Activated CD4-positive, alpha-beta memory T cell treated with anti-CD3 and anti-CD28 coated beads, Interleukin-2, amount 10 ng/mL, durations not matched to agents 7 days and 5 days (primary cell): ENCODE measurements around the gene PTGER2. TPM values are rescaled to one million over a fixed set of nuclear protein-coding genes. Genes with fewer than 3 reads are reported as not detected.

Source experiments
- CTCF ChIA-PET: fragments of 350-600 bp; sonication (Branson Sonifier 250); formaldehyde crosslinking; loops from one replicate; lab custom pipeline; 2021; ENCODE audit warnings: antibody characterized with exemption, inconsistent platforms; lab: Charles Lee
- POLR2A ChIA-PET: fragments of 350-600 bp; sonication (Branson Sonifier 250); formaldehyde crosslinking; loops from one replicate; lab custom pipeline; 2021; ENCODE audit warnings: antibody characterized with exemption; lab: Charles Lee
- DNase-seq: peaks from one replicate; pipeline ENCODE4 v3.0.0-alpha.2; 2020
- H3K27ac Mint-ChIP-seq: one replicate; pipeline ENCODE4 v1.8.0; 2021; ENCODE audit warnings: mild to moderate bottlenecking, mixed read lengths
- H3K27me3 Mint-ChIP-seq: one replicate; pipeline ENCODE4 v1.8.0; 2021; ENCODE audit warnings: mixed read lengths
- H3K36me3 Mint-ChIP-seq: one replicate; pipeline ENCODE4 v1.8.0; 2021; ENCODE audit warnings: low read depth, mixed read lengths
- H3K4me1 Mint-ChIP-seq: one replicate; pipeline ENCODE4 v1.8.0; 2021; ENCODE audit warnings: mixed read lengths
- H3K4me3 Mint-ChIP-seq: one replicate; pipeline ENCODE4 v1.8.0; 2021; ENCODE audit warnings: mild to moderate bottlenecking, mixed read lengths
- H3K9me3 Mint-ChIP-seq: one replicate; pipeline ENCODE4 v1.8.0; 2021; ENCODE audit warnings: mixed read lengths
- total RNA-seq, 2 experiments: library from RNA; stranded (reverse); gene quantifications; one replicate each; pipeline ENCODE4 v1.2.3, GENCODE V29; 2021

The PTGER2 gene
- total RNA-seq, 2 experiments from 2014 or later: 108 to 112 TPM

DNA sequence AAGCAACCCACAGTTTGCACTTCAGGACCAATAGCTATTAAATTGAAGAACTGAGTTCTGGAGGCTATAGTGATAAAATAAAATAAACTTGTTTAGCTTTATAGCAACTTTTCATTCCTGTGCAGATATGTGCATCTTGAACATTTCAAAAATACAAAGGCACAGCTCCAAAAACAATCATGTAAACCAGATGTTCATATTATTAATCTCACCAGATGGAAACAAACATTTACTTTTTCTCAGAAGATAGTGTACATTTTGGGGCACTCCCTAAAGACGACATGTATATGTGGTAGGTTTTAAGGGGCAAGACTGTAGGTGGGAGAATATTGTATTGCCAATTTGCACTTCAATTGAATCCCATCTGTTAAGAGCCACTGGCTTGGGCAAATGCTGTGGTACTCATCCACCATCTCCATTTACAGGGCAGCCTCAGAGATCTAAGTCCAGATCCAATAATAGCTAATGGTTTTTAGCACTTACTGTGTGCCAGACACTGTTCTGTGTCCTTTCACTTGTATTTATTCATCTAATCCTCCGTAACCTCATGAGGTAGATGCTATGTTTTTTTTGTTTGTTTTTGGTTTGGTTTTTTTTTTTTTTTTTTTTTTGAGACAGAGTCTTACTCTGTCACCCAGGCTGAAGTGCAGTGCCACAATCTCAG is 49.1 kb downstream of the PTGER2 start:
- no peak overlapping the region for H3K4me3 Mint-ChIP-seq
- no peaks in the 10 kb centered on the region for H3K27me3 Mint-ChIP-seq
- peaks cover 13% of the 10 kb centered on the region for H3K4me1 Mint-ChIP-seq
- no peaks in the 10 kb centered on the region for H3K9me3 Mint-ChIP-seq
- ChIA-PET POLR2A (interaction anchor here (0.6 to 1.5 kb wide), 4 partner anchors 36 to 189 kb away, joined by 3 to 4 read pairs (median 4); no protein-coding TSS in a partner anchor), CTCF (interaction anchor here (0.6 to 0.8 kb wide), 2 partner anchors 14 to 979 kb away, joined by 3 read pairs; no protein-coding TSS in a partner anchor)
- H3K36me3 Mint-ChIP-seq: peaks cover 5% of the 10 kb centered on the region
- H3K27ac Mint-ChIP-seq: no peak overlapping the region
- DNase-seq: no peak

GRCh38 chr14:52363961-52364360 is 49.8 kb downstream of the PTGER2 start:
- Mint-ChIP-seq H3K4me1 (peaks cover 13% of the 10 kb centered on the region), H3K4me3 (no peak overlapping the region), H3K27ac (no peak overlapping the region), H3K36me3 (peaks cover 5% of the 10 kb centered on the region), H3K27me3 (no peaks in the 10 kb centered on the region), H3K9me3 (no peaks in the 10 kb centered on the region)
- no peak for DNase-seq
- ChIA-PET CTCF (interaction anchor here (0.6 kb wide), 1 partner anchor 979 kb away, joined by 3 read pairs; no protein-coding TSS in a partner anchor), POLR2A (no interaction called here)

DNA sequence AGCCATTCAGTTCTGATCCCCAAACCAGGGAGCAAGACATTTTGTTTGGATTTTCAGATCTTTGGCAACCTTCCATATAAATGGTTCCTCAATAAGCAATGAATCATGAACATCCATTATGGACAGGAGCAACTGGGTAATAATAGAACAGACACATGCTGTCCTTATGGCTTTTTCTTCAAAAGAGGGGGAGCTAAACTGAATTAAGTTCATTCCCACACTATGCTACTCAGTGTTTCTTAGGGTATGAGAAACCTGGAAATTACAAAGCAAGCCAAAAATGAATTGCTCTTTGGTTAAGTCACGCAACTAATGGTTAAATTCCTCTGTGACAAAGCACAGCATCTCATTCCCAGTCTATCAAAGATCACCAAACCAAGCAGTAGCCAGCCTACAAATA is 51.0 kb downstream of the PTGER2 start:
- Mint-ChIP-seq H3K9me3 (no peaks in the 10 kb centered on the region), H3K4me3 (no peak overlapping the region), H3K4me1 (peaks cover 8% of the 10 kb centered on the region), H3K27me3 (no peaks in the 10 kb centered on the region), H3K27ac (no peak overlapping the region), H3K36me3 (peaks cover 5% of the 10 kb centered on the region)
- ChIA-PET CTCF (interaction anchor here (0.6 kb wide), 2 partner anchors 50 to 321 kb away, joined by 3 to 4 read pairs; no protein-coding TSS in a partner anchor), POLR2A (interaction anchor here (1.3 kb wide), 2 partner anchors 12 to 51 kb away, joined by 4 read pairs; partner anchors contain the start of gene PTGER2)
- DNase-seq: no peak

GRCh38 chr14:52366796-52367315 is 52.7 kb downstream of the PTGER2 start:
- CTCF ChIA-PET: no interaction called here
- Mint-ChIP-seq H3K9me3 (no peaks in the 10 kb centered on the region), H3K27me3 (peaks cover 4% of the 10 kb centered on the region), H3K4me1 (no peaks in the 10 kb centered on the region), H3K36me3 (peaks cover 5% of the 10 kb centered on the region), H3K4me3 (no peak overlapping the region), H3K27ac (no peak overlapping the region)
- POLR2A ChIA-PET: no interaction called here
- DNase-seq: no peak

- Mint-ChIP-seq H3K27ac (no peak overlapping the region), H3K4me3 (no peak overlapping the region), H3K36me3 (peaks cover 14% of the 10 kb centered on the region), H3K9me3 (peaks cover 10% of the 10 kb centered on the region), H3K4me1 (no peaks in the 10 kb centered on the region), H3K27me3 (peaks cover 12% of the 10 kb centered on the region)
- CTCF ChIA-PET: no interaction called here
- POLR2A ChIA-PET: no interaction called here
- no peak for DNase-seq
These were observed 55.2 kb downstream of the PTGER2 start for GRCh38 chr14:52369305-52369801.

DNA sequence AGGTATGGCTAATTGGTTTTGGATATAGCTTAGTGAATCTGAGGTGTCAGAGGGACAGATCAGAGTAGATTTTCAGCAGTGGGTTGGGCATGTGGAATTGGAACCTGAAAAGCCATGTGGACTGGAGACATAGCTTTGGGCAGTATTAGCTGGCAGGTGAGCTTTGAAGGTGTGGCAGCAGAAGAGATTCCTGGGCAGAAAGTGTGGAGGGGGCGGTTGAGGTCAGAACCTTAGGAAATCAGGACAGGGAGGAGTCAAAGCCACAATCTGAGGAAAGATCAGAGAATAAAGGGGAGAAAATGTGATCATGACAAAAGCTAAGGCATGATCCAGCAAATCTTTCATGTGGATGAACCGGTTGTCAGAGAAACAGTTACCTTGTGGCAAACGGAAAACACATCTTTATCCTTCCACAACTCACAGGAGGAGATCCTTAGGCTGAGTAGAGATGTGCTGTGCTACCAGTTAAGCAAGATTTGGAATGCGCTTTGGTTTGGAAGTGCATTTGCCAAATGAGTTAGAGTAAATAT is 56.4 kb downstream of the PTGER2 start:
- POLR2A ChIA-PET: interaction anchor here (1.3 kb wide), 1 partner anchor 30 kb away, joined by 4 read pairs; no protein-coding TSS in a partner anchor
- CTCF ChIA-PET: no interaction called here

DNA sequence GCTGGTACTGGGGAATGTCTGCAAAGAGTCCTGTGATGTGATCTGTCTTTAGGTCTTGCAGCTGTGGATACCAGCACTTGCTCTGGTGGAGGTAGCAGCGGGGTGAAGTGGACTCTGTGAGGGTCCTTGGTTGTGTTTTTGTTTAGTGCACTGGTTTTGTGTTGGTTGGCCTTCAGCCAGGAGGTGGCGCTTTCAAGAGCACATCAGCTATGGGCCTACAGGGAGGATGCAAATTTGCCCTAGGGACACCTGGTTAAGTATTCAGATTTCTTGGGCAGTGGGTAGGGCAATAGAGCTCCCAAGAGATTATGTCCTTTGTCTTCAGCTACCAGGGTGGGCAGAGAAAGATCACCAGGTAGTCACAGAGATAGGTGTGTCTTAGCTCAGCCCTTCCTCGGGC is 63.8 kb downstream of the PTGER2 start:
- ChIA-PET CTCF (interaction anchor here (1.3 to 1.6 kb wide), 3 partner anchors 15 to 24 kb away, joined by 3 to 7 read pairs (median 4); no protein-coding TSS in a partner anchor), POLR2A (no interaction called here)
- Mint-ChIP-seq H3K36me3 (peaks cover 32% of the 10 kb centered on the region), H3K27ac (no peak overlapping the region), H3K4me1 (peaks cover 17% of the 10 kb centered on the region), H3K9me3 (peaks cover 39% of the 10 kb centered on the region), H3K27me3 (peaks cover 20% of the 10 kb centered on the region), H3K4me3 (no peak overlapping the region)
- no peak for DNase-seq

More for the DNA sequence above, 56.4 kb downstream of the PTGER2 start:
- no peak for DNase-seq
- peaks cover 14% of the 10 kb centered on the region for H3K27me3 Mint-ChIP-seq
- H3K27ac Mint-ChIP-seq: no peak overlapping the region
- H3K4me1 Mint-ChIP-seq: peaks cover 8% of the 10 kb centered on the region
- H3K36me3 Mint-ChIP-seq: peaks cover 21% of the 10 kb centered on the region
- H3K9me3 Mint-ChIP-seq: peaks cover 18% of the 10 kb centered on the region
- no peak overlapping the region for H3K4me3 Mint-ChIP-seq

Other genes with a start within 250 kb of the PTGER2 start
- under 1 TPM; 0.15 to 0.18 TPM for gene NID2, start 245.3 kb upstream of the PTGER2 start, total RNA-seq
- gene PTGDR, start 46.6 kb upstream of the PTGER2 start, total RNA-seq: under 1 TPM; 0.25 to 0.38 TPM
- gene TXNDC16, start 238.2 kb downstream of the PTGER2 start, total RNA-seq: 1 to 10 TPM; 8.8 to 9.4 TPM
- under 1 TPM; 0.30 to 0.88 TPM for gene GPR137C, start 238.5 kb downstream of the PTGER2 start, total RNA-seq